ES-I3 (cell line): ENCODE data around the gene ATP8B4.

Experiments
- H3K36me3 ChIP-seq: 2 replicates; pipeline ENCODE4 v1.6.1; 2013; ENCODE audit warnings: mild to moderate bottlenecking, low read length, control low read depth, moderate library complexity; ENCODE audit not compliant: insufficient read depth
- H3K4me1 ChIP-seq: 2 replicates; pipeline ENCODE4 v1.6.1; 2013; ENCODE audit warnings: mild to moderate bottlenecking, control low read depth, low read length; ENCODE audit not compliant: insufficient read depth
- H3K9ac ChIP-seq: 2 replicates; pipeline ENCODE4 v1.6.1; 2013; ENCODE audit warnings: low read depth, mild to moderate bottlenecking, low read length, moderate library complexity
- H3K9me3 ChIP-seq: 2 replicates; pipeline ENCODE4 v1.6.1; 2013; ENCODE audit warnings: mild to moderate bottlenecking, low read length, moderate library complexity; ENCODE audit not compliant: control insufficient read depth, insufficient read depth

Gene ATP8B4

GRCh38 chr15:49815526-49815925 lies 303.5 kb downstream of the ATP8B4 start:
- no peaks in the 10 kb centered on the region for H3K4me1 ChIP-seq
- no peaks in the 10 kb centered on the region for H3K9me3 ChIP-seq
- no peaks in the 10 kb centered on the region for H3K36me3 ChIP-seq
- H3K9ac ChIP-seq = no peak overlapping the region

DNA sequence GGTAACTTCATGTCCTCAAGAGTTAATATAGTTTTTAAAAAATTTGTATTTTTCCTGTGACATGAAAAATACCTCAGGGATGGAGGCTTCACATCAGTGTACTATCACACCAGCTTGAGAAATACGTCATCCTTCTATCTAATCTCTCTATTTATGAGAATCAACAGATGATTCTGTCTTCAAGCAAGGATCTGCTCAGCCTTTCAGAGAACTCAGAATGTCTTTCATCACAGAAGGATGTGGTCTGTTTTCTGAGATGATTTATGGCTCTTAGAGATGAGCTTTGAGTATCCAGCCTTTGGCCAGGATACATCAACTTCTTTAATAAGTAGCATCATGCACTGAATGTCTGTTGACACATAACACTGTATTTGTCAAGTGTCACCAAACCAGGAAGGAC lies 304.3 kb downstream of the ATP8B4 start:
- no peaks in the 10 kb centered on the region for H3K9me3 ChIP-seq
- no peaks in the 10 kb centered on the region for H3K4me1 ChIP-seq
- H3K9ac ChIP-seq = no peak overlapping the region
- no peaks in the 10 kb centered on the region for H3K36me3 ChIP-seq

GRCh38 chr15:49813625-49814024 lies 305.4 kb downstream of the ATP8B4 start:
- Histone ChIP-seq H3K36me3 (no peaks in the 10 kb centered on the region), H3K9me3 (no peaks in the 10 kb centered on the region), H3K9ac (no peak overlapping the region), H3K4me1 (no peaks in the 10 kb centered on the region)

GRCh38 chr15:49810720-49811119 lies 308.3 kb downstream of the ATP8B4 start:
- Histone ChIP-seq H3K9me3 (no peaks in the 10 kb centered on the region), H3K9ac (no peak overlapping the region), H3K36me3 (no peaks in the 10 kb centered on the region), H3K4me1 (no peaks in the 10 kb centered on the region)

DNA sequence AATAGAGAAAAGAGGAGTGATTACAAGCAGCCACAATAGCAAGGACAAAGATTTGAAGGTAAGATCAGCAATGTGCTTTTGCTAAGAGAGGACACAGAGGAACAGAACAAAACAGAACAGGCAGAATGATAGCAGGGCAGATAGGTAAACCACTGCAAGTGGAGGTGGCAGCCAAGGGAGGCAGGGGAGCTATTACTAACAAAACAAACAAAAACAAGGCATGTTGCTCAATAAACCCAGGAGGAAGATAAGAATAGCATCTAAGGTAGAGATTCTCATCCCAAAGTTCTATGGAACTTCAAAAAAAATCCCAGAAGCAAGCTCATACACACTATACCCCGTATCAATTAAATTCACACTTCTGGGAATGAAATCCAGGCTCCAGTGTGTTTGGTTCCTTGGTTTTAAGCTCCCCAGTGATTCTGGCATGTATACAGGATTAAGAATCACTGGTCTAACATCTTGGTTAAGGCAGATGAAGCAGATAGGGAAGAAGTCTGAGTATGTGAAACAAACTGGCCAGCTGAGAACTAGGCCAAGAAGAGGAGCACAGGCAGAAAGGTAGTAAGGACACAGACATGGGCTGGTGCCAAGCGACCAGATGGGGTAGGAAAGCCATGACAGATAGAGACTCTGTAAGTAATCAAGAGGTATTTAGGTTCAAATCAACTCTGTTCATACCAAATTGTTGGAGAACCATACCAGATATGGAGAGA lies 309.0 kb downstream of the ATP8B4 start:
- H3K4me1 ChIP-seq = no peaks in the 10 kb centered on the region
- no peaks in the 10 kb centered on the region for H3K36me3 ChIP-seq
- no peaks in the 10 kb centered on the region for H3K9me3 ChIP-seq
- no peak overlapping the region for H3K9ac ChIP-seq

GRCh38 chr15:49808341-49808740 lies 310.7 kb downstream of the ATP8B4 start:
- H3K36me3 ChIP-seq = no peaks in the 10 kb centered on the region
- no peaks in the 10 kb centered on the region for H3K4me1 ChIP-seq
- no peaks in the 10 kb centered on the region for H3K9me3 ChIP-seq
- no peak overlapping the region for H3K9ac ChIP-seq
